Body of pancreas (tissue), 4 donors: ENCODE measurements around the gene MGMT.

Source experiments
- CTCF ChIP-seq, 7 experiments: fragments of 450-650 bp in 4 of 7; fragments of 200-600 bp in 3 of 7; sonication (generic) in 3 of 7; IDR thresholded peaks; one replicate each; pipeline ENCODE4 v1.5.1; 2016 to 2019; ENCODE audit warnings: antibody characterized with exemption in 7 of 7
- POLR2A ChIP-seq, 3 donors: fragments of 450-650 bp; IDR thresholded peaks; one replicate each; pipeline ENCODE4 v1.6.1; 2016; ENCODE audit warnings: antibody characterized with exemption in 3 of 3, mild to moderate bottlenecking in 2 of 3

- TF ChIP-seq CTCF (IDR thresholded peaks at IDR 0.05) (no peak), POLR2A (IDR thresholded peaks at IDR 0.05) (no peak)
Observed at GRCh38 chr10:129745186-129745750, 278.2 kb downstream of the MGMT start.
